GM21447 (cell line): ENCODE results near the gene PRCP.

Experiments
- ATAC-seq: cut with Tn5 transposase; IDR thresholded peaks from one replicate; pipeline ENCODE4 v1.9.1; 2021; ENCODE audit not compliant: unreplicated experiment

PRCP gene

DNA sequence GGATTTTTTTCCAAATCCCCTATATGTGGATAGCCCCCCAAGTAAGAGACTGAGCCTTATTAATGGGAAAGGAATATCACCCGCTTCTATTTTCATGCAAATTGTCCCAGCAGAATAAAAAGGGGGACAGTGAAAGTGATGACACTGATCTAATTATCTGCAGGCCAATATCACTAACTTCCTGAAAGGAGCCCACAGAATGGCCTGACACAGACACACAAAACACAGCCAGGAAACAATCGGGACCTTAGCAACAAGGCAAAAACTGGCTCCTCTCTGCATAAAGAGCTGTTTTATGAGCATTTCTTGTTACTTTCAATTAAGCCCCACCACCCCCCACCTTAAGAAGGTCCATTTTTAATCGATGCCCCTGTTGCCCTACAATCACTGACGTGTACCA lies 112.2 kb downstream of the PRCP start:
- no peak for ATAC-seq

DNA sequence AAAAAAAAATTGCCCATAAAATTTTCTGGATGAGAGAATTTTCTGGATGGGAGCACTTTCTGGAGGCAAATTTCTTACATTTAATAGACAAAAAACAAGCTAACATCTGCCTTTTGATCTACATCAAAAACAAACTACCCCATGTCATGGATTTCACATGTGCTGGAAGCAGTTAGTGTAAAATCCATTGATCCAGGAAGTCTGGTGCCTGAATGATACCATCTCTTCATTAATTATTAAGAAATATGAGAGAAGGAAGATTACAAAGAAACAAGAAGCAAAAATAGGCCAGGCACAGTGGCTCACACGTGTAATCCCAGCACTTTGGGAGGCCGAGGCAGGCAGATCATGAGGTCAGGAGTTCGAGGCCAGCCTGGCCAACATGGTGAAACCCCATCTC lies 113.4 kb downstream of the PRCP start:
- no peak for ATAC-seq

- no peak for ATAC-seq
Measured at GRCh38 chr11:82786001-82786400, 114.2 kb downstream of the PRCP start.

GRCh38 chr11:82782825-82783374 lies 117.3 kb downstream of the PRCP start:
- no peak for ATAC-seq

DNA sequence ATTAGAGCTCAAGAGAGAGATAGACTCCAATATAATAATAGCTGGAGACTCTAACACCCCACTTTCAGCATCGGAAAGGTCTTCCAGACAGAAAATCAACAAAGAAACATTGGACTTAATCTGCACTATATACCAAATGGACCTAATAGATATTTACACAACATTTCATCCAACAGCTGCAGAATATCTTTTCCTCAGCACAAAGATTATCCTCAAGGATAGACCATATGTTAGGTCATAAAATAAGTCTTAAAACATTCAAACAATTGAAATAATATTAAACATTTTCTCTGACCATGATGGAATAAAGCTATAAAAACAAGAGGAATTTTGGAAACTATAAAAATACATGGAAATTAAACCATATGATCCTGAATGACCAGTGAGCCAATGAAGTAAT lies 121.5 kb downstream of the PRCP start:
- no peak for ATAC-seq

DNA sequence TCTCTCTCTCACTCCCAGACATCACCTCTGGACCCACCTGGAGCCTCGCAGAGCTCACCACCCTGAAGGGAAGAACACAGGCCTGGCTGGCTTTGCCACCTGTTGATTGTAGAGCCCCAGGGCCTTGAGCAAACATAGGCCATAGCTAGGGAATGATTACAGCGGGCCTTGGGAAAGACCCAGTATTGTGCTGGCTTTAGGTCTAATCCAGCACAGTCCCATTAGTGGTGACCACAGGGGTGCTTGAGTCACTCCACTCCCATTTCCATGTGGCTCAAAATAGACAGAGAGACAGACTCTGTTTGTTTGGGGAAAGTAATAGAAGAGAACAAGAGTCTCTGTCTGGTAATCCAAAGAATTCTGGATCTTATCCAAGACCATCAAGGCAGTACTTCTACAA lies 123.9 kb downstream of the PRCP start:
- no peak for ATAC-seq

DNA sequence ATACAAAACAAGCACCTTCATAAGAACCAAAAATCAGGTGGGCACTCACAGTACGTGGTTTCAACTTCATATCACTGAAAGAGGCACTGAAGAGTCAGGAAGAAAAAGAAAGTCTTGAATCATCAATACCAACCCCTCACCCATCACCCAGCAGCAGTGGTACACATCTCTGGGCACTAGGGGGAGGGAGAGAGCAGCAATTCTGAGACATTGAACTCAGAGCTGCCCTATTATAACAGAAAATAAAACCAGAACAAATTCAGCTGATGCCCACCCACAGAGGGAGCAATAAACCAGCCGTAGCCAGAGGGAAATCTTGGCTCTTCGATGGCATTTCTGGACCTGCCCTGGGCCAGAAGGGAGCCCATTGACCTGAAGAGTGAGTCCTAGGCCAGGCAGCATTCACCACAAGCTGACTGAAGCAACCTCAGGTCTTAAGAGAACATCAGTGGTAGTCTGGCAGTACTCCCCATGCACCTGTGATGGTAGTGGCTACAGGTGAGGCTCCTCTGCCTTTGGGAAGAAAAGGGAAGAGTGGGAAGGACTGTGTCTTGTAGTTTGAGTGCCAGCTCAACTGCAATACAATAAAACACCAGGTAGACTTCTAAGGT lies 124.4 kb downstream of the PRCP start:
- ATAC-seq, result peak; percentile 79

DNA sequence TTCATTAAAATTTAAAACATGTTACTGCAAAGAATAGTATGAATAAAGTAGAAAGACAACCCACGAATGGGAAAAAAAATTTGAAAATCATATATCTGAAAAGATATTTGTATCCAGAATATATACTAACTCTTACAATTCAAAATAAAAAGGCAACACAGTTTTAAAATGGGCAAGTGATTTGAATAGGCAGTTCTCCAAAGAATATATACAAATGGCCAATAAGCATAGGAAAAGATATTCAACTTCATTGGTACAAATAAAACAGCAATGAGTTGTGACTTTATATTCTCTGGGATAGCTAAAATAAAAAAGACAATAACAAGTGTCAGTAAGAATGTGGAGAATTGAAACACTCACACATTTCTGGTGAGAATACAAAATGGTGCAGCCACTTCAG lies 125.0 kb downstream of the PRCP start:
- ATAC-seq, result no peak
